HEK293 (cell line): ENCODE measurements around the gene JOSD2.

Experiments used
- OSR2 ChIP-seq: fragments of 450-650 bp; formaldehyde crosslinking; IDR thresholded peaks from 2 replicates; pipeline ENCODE4 v1.5.1; 2016; ENCODE audit warnings: missing biosample characterization, missing genetic modification characterization
- SP2 ChIP-seq: fragments of 450-650 bp; formaldehyde crosslinking; IDR thresholded peaks from 2 replicates; pipeline ENCODE4 v1.5.1; 2016; ENCODE audit warnings: missing biosample characterization, missing genetic modification characterization
- TCF7L2 ChIP-seq: IDR thresholded peaks from 2 replicates; pipeline ENCODE4 v1.6.1; 2011; ENCODE audit warnings: low read depth, mild to moderate bottlenecking, inconsistent platforms, low read length, moderate library complexity, borderline replicate concordance
- ZBTB21 ChIP-seq: fragments of 450-650 bp; formaldehyde crosslinking; IDR thresholded peaks from 2 replicates; pipeline ENCODE4 v1.5.1; 2017; ENCODE audit warnings: missing biosample characterization, missing genetic modification characterization
- ZNF138 ChIP-seq: fragments of 450-650 bp; formaldehyde crosslinking; IDR thresholded peaks from 2 replicates; pipeline ENCODE4 v1.5.1; 2016; ENCODE audit warnings: missing biosample characterization, missing genetic modification characterization, borderline replicate concordance
- ZNF610 ChIP-seq: fragments of 450-650 bp; formaldehyde crosslinking; IDR thresholded peaks from 2 replicates; pipeline ENCODE4 v1.5.1; 2016; ENCODE audit warnings: missing biosample characterization, missing genetic modification characterization, borderline replicate concordance
- ZNF623 ChIP-seq: fragments of 450-650 bp; formaldehyde crosslinking; IDR thresholded peaks from 2 replicates; pipeline ENCODE4 v1.5.1; 2016; ENCODE audit warnings: missing biosample characterization, missing genetic modification characterization
- TF ChIP-seq, protein P1 (sequence below): fragments of 450-650 bp; formaldehyde crosslinking; IDR thresholded peaks from 2 replicates; pipeline ENCODE4 v1.5.1; 2016; ENCODE audit warnings: missing biosample characterization, missing genetic modification characterization

DNA sequence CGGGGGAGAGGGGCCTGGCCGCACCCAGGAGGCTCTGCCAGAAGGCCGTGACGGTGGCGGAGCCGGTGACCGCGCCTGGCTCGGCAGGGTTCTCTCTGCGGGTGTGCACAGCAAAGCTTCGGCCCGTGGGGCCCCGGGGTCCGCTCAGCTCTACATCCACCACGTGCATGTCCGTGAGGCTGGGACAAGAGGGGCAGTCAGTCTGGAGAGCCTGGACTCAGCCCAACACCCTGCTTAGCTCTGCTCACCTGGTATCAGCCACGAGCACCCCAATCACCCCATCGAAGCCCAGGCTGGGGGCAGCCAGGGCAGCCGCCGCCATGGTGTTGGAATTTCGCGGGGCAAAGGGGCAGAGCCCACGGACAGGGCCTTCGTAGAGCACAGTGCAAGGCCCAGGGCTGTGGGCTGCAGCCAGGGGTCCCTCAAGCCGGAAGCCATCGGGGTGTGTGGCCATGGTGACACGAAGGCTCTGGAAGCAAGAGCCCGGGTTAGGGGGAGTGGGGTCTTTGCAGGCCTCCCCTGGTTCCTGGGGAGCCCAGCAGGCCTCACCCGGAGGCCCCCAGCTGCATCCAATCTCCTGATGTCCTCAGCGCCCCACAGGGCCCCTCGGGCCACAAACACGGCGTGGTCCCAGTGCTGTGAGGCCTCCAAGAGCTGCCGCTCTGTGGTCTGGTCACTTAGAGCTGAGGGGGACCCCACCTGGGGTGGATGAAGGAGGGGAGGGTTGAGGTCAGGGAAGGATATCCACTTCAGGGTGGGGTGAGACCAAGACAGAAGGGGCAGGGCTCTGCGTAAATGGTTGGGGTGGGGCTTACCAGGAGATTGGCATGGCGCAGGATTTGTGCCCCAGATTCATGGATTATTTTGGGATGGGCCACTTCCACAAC, 1.4 kb upstream of the JOSD2 start:
- TF ChIP-seq, protein P1, sequence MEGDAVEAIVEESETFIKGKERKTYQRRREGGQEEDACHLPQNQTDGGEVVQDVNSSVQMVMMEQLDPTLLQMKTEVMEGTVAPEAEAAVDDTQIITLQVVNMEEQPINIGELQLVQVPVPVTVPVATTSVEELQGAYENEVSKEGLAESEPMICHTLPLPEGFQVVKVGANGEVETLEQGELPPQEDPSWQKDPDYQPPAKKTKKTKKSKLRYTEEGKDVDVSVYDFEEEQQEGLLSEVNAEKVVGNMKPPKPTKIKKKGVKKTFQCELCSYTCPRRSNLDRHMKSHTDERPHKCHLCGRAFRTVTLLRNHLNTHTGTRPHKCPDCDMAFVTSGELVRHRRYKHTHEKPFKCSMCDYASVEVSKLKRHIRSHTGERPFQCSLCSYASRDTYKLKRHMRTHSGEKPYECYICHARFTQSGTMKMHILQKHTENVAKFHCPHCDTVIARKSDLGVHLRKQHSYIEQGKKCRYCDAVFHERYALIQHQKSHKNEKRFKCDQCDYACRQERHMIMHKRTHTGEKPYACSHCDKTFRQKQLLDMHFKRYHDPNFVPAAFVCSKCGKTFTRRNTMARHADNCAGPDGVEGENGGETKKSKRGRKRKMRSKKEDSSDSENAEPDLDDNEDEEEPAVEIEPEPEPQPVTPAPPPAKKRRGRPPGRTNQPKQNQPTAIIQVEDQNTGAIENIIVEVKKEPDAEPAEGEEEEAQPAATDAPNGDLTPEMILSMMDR (tag by site-specific recombination): no peak
- TF ChIP-seq ZNF138 (tag by site-specific recombination) (no peak), ZNF610 (tag by site-specific recombination) (no peak), ZBTB21 (tag by site-specific recombination) (no peak), TCF7L2 (no peak), SP2 (tag by site-specific recombination) (no peak), OSR2 (tag by site-specific recombination) (no peak), ZNF623 (tag by site-specific recombination) (no peak)
